HK-2 (cell line): ENCODE results near the gene SMAD6.

Experiments
- DNase-seq: peaks from one replicate; pipeline ENCODE4 v3.0.0-alpha.2; 2018; ENCODE audit not compliant: unreplicated experiment

The SMAD6 gene

GRCh38 chr15:66703540-66703941 is 1.5 kb downstream of the SMAD6 start:
- peak; percentile 38 for DNase-seq

GRCh38 chr15:66704019-66704802 is 2.2 kb downstream of the SMAD6 start:
- no peak for DNase-seq

GRCh38 chr15:66704803-66705153 is 2.7 kb downstream of the SMAD6 start:
- DNase-seq, result no peak

GRCh38 chr15:66705277-66706146 is 3.5 kb downstream of the SMAD6 start:
- DNase-seq, result no peak

- peak; percentile 27 for DNase-seq
Measured at GRCh38 chr15:66706225-66706732, 4.2 kb downstream of the SMAD6 start.

- DNase-seq, result no peak
Measured at GRCh38 chr15:66706840-66707239, 4.8 kb downstream of the SMAD6 start.

- DNase-seq, result no peak
Measured at GRCh38 chr15:66707310-66708082, 5.5 kb downstream of the SMAD6 start.

- no peak for DNase-seq
Measured at GRCh38 chr15:66708389-66708788, 6.4 kb downstream of the SMAD6 start.

GRCh38 chr15:66709884-66710283 is 7.8 kb downstream of the SMAD6 start:
- no peak for DNase-seq

GRCh38 chr15:66711260-66711659 is 9.2 kb downstream of the SMAD6 start:
- DNase-seq, result no peak

- DNase-seq, result no peak
Measured at GRCh38 chr15:66711862-66712261, 9.8 kb downstream of the SMAD6 start.

- DNase-seq, result no peak
Measured at GRCh38 chr15:66713843-66714508, 11.9 kb downstream of the SMAD6 start.

- DNase-seq, result peak; percentile 25
Measured at GRCh38 chr15:66714543-66714981, 12.5 kb downstream of the SMAD6 start.

GRCh38 chr15:66715181-66715624 is 13.2 kb downstream of the SMAD6 start:
- peak; percentile 16 for DNase-seq

GRCh38 chr15:66715720-66716655 is 14.0 kb downstream of the SMAD6 start:
- DNase-seq, result no peak

GRCh38 chr15:66716656-66717020 is 14.6 kb downstream of the SMAD6 start:
- no peak for DNase-seq

GRCh38 chr15:66718220-66718988 is 16.4 kb downstream of the SMAD6 start:
- no peak for DNase-seq

- no peak for DNase-seq
Measured at GRCh38 chr15:66719471-66719870, 17.4 kb downstream of the SMAD6 start.

- peak; percentile 63 for DNase-seq
Measured at GRCh38 chr15:66720206-66721010, 18.4 kb downstream of the SMAD6 start.
